Stimulated activated naive CD4-positive, alpha-beta T cell treated with Interleukin-2 at 50 U/mL for 16 hours (primary cell): Measurements from ENCODE around the gene GBGT1.

ENCODE experiments used
- DNase-seq: peaks from one replicate; lab custom pipeline; 2025; lab: John Stamatoyannopoulos, UW

GBGT1 gene

DNA sequence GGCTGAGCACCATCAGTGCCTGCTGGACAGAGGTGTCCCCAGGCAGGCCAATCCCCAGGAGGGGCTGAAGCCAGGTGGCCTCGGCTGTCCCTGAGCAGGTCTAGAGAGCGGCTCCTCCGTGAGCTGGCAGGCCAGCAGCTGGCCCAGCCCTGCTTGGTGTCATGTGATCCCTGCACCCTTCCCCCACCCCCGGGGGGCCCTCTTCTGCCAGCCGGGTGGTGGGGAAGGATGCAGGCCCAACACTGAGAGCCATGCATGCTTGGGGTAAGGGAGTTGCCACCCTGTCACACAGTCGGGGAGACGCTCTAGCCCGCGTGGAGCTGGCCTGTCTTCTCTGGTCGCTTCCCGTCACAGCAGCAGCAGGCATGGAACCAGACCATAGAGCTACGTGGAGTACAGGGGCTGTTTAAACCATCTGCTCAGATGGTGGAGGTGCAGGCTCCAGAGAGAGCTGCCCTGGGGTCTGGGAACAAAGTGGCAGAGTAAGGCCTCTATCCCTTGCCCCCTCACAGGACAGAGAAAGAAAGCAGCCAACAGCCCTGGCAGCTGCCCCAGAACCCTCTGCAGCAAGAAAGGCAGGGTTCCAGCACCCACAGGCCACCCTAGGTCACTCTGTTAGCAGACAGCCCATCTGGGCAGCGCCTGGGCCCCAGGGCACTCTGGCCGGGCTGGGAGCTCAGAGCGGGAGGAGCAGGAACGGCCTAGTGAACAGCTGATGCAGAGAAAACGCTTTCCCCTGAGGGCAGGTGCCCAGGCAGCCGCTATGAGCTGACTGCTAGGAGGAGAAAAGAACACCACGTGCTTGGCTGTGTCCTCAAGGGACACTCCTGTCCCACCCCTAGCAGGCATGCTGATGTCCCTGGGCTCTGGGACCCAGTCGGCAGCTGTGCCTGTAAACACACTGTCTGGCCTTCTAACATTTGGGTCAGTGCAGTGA is 49.5 kb downstream of the GBGT1 start:
- DNase-seq, result no peak

GRCh38 chr9:133113163-133113948 is 50.4 kb downstream of the GBGT1 start:
- no peak for DNase-seq

GRCh38 chr9:133112663-133113026 is 51.1 kb downstream of the GBGT1 start:
- DNase-seq, result peak; percentile 24

DNA sequence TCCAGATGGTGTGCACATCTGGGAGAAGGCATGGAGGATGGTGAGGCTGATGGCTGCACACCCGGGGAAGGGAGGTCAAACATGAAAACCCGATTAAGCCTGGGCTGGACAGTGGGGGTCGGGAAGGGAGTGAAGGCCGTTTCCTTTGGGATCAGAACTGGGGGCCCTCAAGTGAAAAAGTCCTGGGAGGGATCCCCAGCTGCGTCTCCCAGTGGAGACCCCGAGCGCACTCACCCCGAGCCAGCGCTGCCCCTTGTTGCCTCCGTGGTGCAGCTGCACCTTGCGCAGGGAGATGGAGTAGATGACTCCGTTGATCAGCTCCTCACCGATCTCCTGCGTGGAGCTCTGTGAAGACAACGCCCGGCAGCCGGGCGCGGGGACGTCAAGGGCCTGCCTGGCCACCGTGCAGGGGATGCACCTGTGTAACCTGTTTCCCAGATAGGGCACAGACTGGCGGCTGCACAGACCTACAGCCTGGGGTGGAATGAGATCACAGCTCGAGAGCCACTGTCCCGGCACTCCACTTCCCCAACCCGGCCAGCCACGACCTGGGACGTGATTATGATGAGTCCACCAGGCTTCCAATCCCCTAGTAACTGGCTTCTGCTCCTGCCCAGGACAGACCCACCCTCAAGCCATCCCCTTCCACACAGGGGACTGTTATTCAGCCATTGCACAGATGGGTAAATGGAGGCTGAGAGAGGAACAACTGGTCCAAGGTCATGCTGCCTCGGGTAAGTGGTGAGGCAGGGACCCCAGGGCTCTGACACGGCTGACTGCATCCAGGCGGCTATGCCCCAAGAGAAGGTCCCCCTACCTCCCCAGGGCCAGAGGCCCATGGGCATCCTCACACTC is 51.7 kb downstream of the GBGT1 start:
- DNase-seq, result no peak

DNA sequence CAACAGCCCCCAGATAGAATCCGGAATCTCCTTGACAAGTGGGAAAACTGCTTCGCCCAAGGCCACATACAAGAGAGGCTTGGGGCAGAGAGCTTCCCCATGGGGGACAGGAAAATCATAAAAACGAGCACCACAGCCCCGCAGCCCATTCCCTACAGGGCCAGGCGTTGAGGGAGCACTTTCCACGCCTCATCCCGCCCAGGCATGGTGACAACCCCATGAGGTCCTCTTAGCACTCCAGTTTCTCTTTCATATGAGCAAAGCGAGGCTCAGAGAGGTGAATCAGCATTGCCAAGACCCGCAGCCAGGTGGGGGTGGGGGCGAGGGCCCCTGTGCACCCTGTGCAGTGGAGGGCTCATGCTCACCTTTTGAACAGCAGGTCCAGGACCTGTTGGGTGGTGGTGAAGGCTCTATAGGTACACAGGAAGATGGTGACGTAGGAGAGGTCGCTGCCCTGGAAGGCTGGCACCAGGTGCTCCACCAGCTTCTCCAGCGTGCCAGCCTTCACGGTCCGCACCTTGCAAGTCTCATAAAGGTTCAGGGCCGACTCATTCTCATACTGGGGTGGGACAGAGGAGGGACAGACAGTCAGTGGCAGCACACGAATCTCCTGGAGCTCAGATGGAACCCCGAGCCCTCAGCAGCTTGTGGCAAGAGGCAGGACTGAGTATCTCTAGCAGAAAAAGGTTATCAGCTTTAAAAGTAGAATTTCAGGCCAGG is 53.6 kb downstream of the GBGT1 start:
- DNase-seq, result no peak

GRCh38 chr9:133108794-133109641 is 54.7 kb downstream of the GBGT1 start:
- no peak for DNase-seq

GRCh38 chr9:133107961-133108793 is 55.5 kb downstream of the GBGT1 start:
- DNase-seq, result no peak

DNA sequence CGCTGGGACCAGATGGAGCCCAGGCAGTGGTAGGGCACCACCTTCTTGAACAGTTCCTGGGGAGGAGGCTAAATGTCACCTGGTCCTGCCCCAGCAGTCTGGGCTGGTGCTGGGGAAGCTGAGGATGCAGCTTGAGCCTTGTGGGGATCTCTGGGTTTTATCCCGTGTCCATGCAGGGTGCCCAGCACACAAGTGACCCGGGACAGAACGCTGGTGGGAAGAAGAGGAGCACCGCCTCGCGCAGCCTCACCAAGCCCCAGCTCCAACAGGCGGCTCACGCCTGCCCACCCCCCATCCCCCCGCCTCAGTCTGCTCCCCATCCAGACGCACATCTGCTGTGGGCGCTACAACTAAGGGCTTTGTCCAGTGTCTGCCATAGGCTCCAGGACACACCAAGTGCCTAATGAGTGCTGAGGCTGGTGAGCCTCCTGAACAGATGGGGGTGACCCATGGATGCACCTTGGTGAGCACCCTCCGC is 56.4 kb downstream of the GBGT1 start:
- no peak for DNase-seq

DNA sequence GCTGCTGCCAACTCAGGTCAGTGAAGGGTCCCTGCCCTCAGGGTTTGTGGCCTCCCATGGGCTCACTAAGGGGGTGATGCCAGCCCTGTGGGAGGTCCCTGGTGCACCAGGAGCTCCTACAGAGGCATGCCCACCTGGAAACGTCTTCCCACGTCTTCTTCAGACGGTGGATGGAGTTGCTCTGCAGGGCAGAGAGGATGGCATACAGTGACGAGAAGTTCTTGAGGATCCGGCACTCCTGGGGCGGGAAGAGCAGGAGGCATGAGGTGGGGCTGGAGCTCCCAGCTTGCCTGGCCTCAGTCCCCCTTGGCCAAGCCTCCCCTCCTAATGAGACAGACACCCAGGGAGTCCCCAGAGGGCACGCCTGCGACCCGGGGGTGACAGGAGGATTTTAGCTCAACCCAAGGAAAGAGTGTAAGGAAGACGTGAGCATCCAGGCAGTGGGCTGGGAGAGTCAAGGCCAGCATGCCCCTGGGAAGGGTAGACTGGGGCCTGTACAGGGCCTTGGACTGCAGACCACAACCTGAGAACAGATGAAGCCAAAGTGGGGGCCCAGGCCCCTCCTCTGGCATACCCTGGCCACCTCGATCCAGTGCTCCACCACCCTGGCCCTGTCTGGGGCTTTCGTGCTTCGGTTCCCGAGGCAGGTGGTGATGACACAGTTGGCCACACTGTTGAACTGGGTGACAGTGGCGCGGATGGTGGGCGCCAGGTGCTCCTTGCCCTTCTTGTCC is 57.0 kb downstream of the GBGT1 start:
- no peak for DNase-seq

DNA sequence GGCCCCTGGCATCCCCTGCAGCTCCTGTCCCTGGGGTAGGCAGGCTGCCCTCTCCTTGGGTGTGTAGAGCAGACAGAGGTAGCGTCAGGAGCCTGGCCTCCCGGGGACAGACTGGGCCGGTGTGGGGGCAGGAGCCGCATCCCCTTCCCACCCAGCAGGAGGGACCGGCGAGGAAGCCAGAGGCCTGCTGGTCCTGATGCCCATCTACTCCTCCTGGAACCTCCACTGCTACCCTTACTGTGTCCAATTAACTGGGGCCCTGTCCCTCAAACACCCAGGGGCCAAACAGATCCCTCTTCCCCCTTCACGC is 58.3 kb downstream of the GBGT1 start:
- no peak for DNase-seq

- DNase-seq, result no peak
These were observed 58.8 kb downstream of the GBGT1 start for GRCh38 chr9:133104718-133105460.

GRCh38 chr9:133103987-133104505 is 59.7 kb downstream of the GBGT1 start:
- no peak for DNase-seq

GRCh38 chr9:133103183-133103986 is 60.3 kb downstream of the GBGT1 start:
- peak; percentile 28 for DNase-seq
